Measurements from ENCODE around the gene PITPNM3.

GRCh38 chr17:6485646-6486412 is 70.5 kb downstream of the PITPNM3 start:
- TF ChIP-seq POLR2A (IDR thresholded peaks at IDR 0.05; ENCODE audit: low read depth, low read length) (no peak), TAF1 (IDR thresholded peaks at IDR 0.05; ENCODE audit: low read depth, low read length) (no peak), POLR2AphosphoS5 (IDR thresholded peaks at IDR 0.05; ENCODE audit: low read depth, low read length) (no peak), SPI1 (IDR thresholded peaks at IDR 0.05; ENCODE audit: low read depth, low read length) (no peak)
